Natural killer cell (primary cell): ENCODE measurements around the gene FSHR. TPM values are rescaled to one million over a fixed set of nuclear protein-coding genes. Genes with fewer than 3 reads are reported as not detected.

Source experiments
- ATAC-seq, 3 donors: fragments of 150-1000 bp in 2 of 3; fragments of 200-7000 bp in 1 of 3; cut with Tn5 transposase; 1 replicate in 1 of 3; 2 replicates in 2 of 3; pipeline ENCODE4 v1.10.0; 2021; ENCODE audit warnings: mild to moderate bottlenecking in 2 of 3, moderate library complexity in 2 of 3
- DNase-seq, 2 donors: peaks; one replicate each; pipeline versions ENCODE4 v3.0.0 to v3.0.0-alpha.2; 2013 to 2021; ENCODE audit warnings: mixed read lengths in 1 of 2
- H3K27ac ChIP-seq: one replicate; pipeline ENCODE4 v1.5.1; 2013; ENCODE audit warnings: mild to moderate bottlenecking, low read length
- H3K27me3 ChIP-seq: one replicate; pipeline ENCODE4 v1.6.1; 2013; ENCODE audit warnings: low read length; ENCODE audit not compliant: control insufficient read depth, insufficient read depth
- H3K36me3 ChIP-seq: one replicate; pipeline ENCODE4 v1.6.1; 2013; ENCODE audit warnings: low read length; ENCODE audit not compliant: control insufficient read depth, insufficient read depth
- H3K4me1 ChIP-seq: one replicate; pipeline ENCODE4 v1.6.1; 2013; ENCODE audit warnings: low read length; ENCODE audit not compliant: control insufficient read depth, insufficient read depth
- H3K4me3 ChIP-seq: one replicate; pipeline ENCODE4 v1.5.1; 2013; ENCODE audit warnings: low read length
- H3K9me3 ChIP-seq: one replicate; pipeline ENCODE4 v1.6.1; 2013; ENCODE audit warnings: low read length; ENCODE audit not compliant: control insufficient read depth, insufficient read depth
- H3K27ac Mint-ChIP-seq, 2 donors: one replicate each; pipeline ENCODE4 v1.8.0; 2022; ENCODE audit warnings: mild to moderate bottlenecking in 2 of 2, mixed read lengths in 2 of 2, moderate library complexity in 1 of 2
- H3K27me3 Mint-ChIP-seq, 2 donors: one replicate each; pipeline ENCODE4 v1.8.0; 2022; ENCODE audit warnings: low read depth in 2 of 2, mixed read lengths in 2 of 2
- H3K36me3 Mint-ChIP-seq: one replicate; pipeline ENCODE4 v1.8.0; 2022; ENCODE audit warnings: mixed read lengths
- H3K4me1 Mint-ChIP-seq, 2 donors: one replicate each; pipeline ENCODE4 v1.8.0; 2022; ENCODE audit warnings: mixed read lengths in 2 of 2
- H3K4me3 Mint-ChIP-seq: one replicate; pipeline ENCODE4 v1.8.0; 2022; ENCODE audit warnings: mild to moderate bottlenecking, moderate library complexity, mixed read lengths
- H3K9me3 Mint-ChIP-seq, 2 donors: one replicate each; pipeline ENCODE4 v1.8.0; 2022; ENCODE audit warnings: mixed read lengths in 2 of 2
- WGBS: methylation state at CpG from one replicate; pipeline ENCODE4 v1.1.7; 2013; ENCODE audit warnings: missing lambda C conversion rate; ENCODE audit not compliant: insufficient coverage; 5-methylcytosine and 5-hydroxymethylcytosine counted together
- intact Hi-C: fragments of 100-400 bp; cut with micrococcal nuclease; formaldehyde crosslinking; loops from one replicate; pipeline ENCODE4 v1.14.2; 2022
- total RNA-seq, 4 donors: library from RNA; stranded (reverse); fragments of 120-200 nt in 1 of 4; gene quantifications; one replicate each; pipeline versions ENCODE4 v1.2.3 to v1.2.4, GENCODE V29; 2013 to 2022
- TF ChIP-seq, protein P1 (sequence below): fragments of 200-600 bp; IDR thresholded peaks from one replicate; pipeline ENCODE4 v1.8.0; 2022; ENCODE audit warnings: antibody characterized with exemption

Gene FSHR
- total RNA-seq, 3 donors from 2014 or later (not counting 1 experiment from before 2014, with no cell fraction given), result not detected

DNA sequence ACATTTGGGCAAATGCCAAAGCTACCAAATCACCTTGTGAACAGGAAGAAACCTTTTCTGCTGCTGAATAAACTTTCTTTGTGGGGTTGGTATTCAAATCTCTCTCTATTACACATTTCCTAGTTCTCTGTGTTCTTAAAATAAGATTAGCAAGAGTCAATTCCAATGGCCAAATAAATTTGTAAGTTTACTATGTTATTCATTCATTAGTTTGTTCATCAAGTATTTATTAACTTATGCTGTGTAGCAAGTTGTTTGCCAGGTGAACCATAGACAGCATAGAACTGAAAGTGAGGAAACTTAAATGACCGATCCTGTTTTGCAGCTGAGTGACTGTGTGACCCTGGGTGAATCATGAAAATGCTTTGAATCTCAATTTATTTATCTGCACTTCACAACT lies 37.7 kb upstream of the FSHR start:
- no peak overlapping the region for H3K27ac ChIP-seq
- Mint-ChIP-seq H3K9me3 (peaks cover 7 to 8% of the 10 kb centered on the region in 2 donors), H3K27me3 (no peaks in the 10 kb centered on the region), H3K4me3 (no peak overlapping the region), H3K27ac (no peak overlapping the region), H3K4me1 (no peaks in the 10 kb centered on the region), H3K36me3 (no peaks in the 10 kb centered on the region)
- H3K4me1 ChIP-seq, result no peaks in the 10 kb centered on the region
- DNase-seq, result no peak
- no peak overlapping the region for H3K4me3 ChIP-seq
- TF ChIP-seq, protein P1, sequence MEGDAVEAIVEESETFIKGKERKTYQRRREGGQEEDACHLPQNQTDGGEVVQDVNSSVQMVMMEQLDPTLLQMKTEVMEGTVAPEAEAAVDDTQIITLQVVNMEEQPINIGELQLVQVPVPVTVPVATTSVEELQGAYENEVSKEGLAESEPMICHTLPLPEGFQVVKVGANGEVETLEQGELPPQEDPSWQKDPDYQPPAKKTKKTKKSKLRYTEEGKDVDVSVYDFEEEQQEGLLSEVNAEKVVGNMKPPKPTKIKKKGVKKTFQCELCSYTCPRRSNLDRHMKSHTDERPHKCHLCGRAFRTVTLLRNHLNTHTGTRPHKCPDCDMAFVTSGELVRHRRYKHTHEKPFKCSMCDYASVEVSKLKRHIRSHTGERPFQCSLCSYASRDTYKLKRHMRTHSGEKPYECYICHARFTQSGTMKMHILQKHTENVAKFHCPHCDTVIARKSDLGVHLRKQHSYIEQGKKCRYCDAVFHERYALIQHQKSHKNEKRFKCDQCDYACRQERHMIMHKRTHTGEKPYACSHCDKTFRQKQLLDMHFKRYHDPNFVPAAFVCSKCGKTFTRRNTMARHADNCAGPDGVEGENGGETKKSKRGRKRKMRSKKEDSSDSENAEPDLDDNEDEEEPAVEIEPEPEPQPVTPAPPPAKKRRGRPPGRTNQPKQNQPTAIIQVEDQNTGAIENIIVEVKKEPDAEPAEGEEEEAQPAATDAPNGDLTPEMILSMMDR, result no peak
- WGBS, result 100% methylated on average over 1 of the region's 1 CpG
- H3K36me3 ChIP-seq, result no peaks in the 10 kb centered on the region
- no peaks in the 10 kb centered on the region for H3K9me3 ChIP-seq
- no peaks in the 10 kb centered on the region for H3K27me3 ChIP-seq
- ATAC-seq, result no peak
- intact Hi-C loops, result no loop called here

DNA sequence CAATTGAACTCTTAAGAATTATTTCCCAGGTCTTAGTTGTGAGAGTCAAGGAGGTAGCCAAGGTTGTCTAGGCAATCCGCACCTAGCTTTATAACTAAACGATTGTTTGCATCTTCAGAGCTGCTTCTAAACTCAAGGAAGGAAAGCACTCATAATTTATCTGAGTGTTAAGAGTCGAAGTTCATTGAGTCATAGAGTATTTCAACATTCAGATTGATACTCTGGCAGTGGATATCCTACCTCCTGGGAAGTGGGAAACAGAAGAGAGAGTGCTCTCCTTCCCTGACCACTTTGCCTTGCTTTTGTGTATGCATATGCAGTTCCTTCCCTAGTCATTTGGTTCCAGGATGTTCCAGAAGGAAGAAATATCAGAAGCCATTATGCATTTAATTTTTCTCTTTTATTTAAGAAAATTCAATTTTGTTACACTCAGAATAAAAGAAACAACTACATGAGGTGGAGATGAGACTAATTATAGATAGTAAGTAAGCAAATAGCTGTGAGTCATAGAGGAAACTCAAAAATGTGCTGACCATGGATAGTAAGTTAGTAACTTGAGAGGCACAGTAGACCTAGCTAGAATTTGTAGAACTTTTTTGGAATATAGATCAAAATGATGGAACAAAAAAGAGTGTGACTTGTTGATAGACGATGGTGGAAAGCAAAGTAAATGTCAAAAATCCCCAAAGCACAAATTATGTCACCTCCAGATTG lies 35.4 kb upstream of the FSHR start:
- H3K4me3 Mint-ChIP-seq, result no peak overlapping the region
- Histone ChIP-seq H3K4me3 (no peak overlapping the region), H3K27ac (no peak overlapping the region), H3K4me1 (no peaks in the 10 kb centered on the region), H3K27me3 (no peaks in the 10 kb centered on the region), H3K9me3 (peaks cover 5% of the 10 kb centered on the region), H3K36me3 (no peaks in the 10 kb centered on the region)
- H3K36me3 Mint-ChIP-seq, result no peaks in the 10 kb centered on the region
- no peak overlapping the region for H3K27ac Mint-ChIP-seq
- DNase-seq, result no peak
- ATAC-seq, result no peak
- TF ChIP-seq, protein P1, result no peak
- WGBS, result 66% methylated on average over 4 of the region's 4 CpGs
- no peaks in the 10 kb centered on the region for H3K27me3 Mint-ChIP-seq
- H3K4me1 Mint-ChIP-seq, result no peaks in the 10 kb centered on the region
- H3K9me3 Mint-ChIP-seq, result peaks cover 11% of the 10 kb centered on the region in 2 donors
- intact Hi-C loops, result no loop called here

DNA sequence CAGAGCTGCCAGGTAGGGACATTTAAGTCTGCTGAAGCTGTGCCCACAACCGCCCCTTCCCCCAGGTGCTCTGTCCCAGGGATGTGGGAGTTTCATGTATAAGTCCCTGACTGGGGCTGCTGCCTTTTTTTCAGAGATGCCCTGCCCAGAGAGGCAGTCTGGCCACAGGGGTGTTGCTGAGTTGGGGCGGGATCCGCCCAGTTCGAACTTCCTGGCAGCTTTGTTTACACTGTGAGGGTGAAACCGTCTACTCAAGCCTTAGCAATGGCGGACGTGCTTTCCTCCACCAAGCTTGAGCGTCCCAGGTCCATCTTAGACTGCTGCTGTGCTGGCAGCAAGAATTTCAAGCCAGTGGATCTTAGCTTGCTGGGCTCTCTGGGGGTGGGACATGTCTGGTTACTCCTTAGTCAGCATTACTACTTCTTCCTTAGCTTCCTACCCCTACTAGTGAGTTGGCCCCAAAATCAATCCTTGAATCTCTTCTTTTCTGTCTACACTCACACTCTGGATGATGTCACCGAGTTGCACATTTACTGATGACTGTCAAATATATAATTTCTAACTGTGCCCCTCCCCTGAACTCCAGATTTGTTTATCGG lies 31.8 kb upstream of the FSHR start:
- H3K4me1 ChIP-seq, result no peaks in the 10 kb centered on the region
- H3K36me3 ChIP-seq, result no peaks in the 10 kb centered on the region
- no peak overlapping the region for H3K4me3 ChIP-seq
- peaks cover 5% of the 10 kb centered on the region for H3K9me3 ChIP-seq
- ATAC-seq (no peak), DNase-seq (no peak)
- H3K27me3 Mint-ChIP-seq, result no peaks in the 10 kb centered on the region
- no peaks in the 10 kb centered on the region for H3K27me3 ChIP-seq
- no peaks in the 10 kb centered on the region for H3K36me3 Mint-ChIP-seq
- H3K4me3 Mint-ChIP-seq, result no peak overlapping the region
- peaks cover 11 to 18% of the 10 kb centered on the region in 2 donors for H3K9me3 Mint-ChIP-seq
- WGBS, result 90% methylated on average over 10 of the region's 10 CpGs
- TF ChIP-seq, protein P1, result no peak
- no peak overlapping the region for H3K27ac Mint-ChIP-seq
- no peaks in the 10 kb centered on the region for H3K4me1 Mint-ChIP-seq
- no peak overlapping the region for H3K27ac ChIP-seq
- intact Hi-C loops, result no loop called here
